Measurements from ENCODE around the gene C19orf53.

GRCh38 chr19:13813147-13813546 is 38.9 kb downstream of the C19orf53 start:
- TF ChIP-seq EZH2 (IDR thresholded peaks at IDR 0.05; ENCODE audit: insufficient read depth, poor library complexity, severe bottlenecking) (no peak), EZH2phosphoT487 (IDR thresholded peaks at IDR 0.05; ENCODE audit: insufficient read depth, low read depth) (no peak)
